GM12878 (cell line): Measurements from ENCODE around the gene CTNNA2. TPM values are rescaled to one million over a fixed set of nuclear protein-coding genes. Genes with fewer than 3 reads are reported as not detected.

ENCODE experiments used
- JUND ChIP-seq: IDR thresholded peaks from 2 replicates; pipeline ENCODE4 v1.6.1; 2012; ENCODE audit warnings: low read depth, mild to moderate bottlenecking, low read length, improper control_type of control experiment, moderate library complexity
- MXI1 ChIP-seq: fragments of 150-350 bp; IDR thresholded peaks from 2 replicates; pipeline ENCODE4 v1.6.1; 2011; ENCODE audit warnings: low read depth, mild to moderate bottlenecking, inconsistent platforms, low read length, improper control_type of control experiment
- POLR2AphosphoS2 ChIP-seq: IDR thresholded peaks from 2 replicates; pipeline ENCODE4 v1.6.1; 2011; ENCODE audit warnings: low read depth, mild to moderate bottlenecking, low read length, improper control_type of control experiment, moderate library complexity
- STAT1 ChIP-seq: fragments of 450-650 bp; conservative IDR thresholded peaks from 2 replicates; pipeline ENCODE4 v1.6.1; 2014; ENCODE audit warnings: antibody characterized with exemption, mild to moderate bottlenecking
- ZNF622 ChIP-seq: fragments of 450-650 bp; IDR thresholded peaks from 2 replicates; pipeline ENCODE4 v1.6.1; 2017; ENCODE audit warnings: mild to moderate bottlenecking, inconsistent platforms
- polyA plus RNA-seq, 11 experiments: library from polyadenylated mRNA; depleted of rRNA in 4 of 11; unstranded in 6 of 11; stranded (reverse) in 5 of 11; fragments of >200 nt; fragmentation: Nextera tagmentation in 4 of 11; fragmentation: Illumina TruSeq in 1 of 11; extraction: Ambion mirVana in 4 of 11; extraction: Trizol in 1 of 11; gene quantifications; 1 replicate in 1 of 11; 2 replicates in 10 of 11; pipeline versions ENCODE4 v1.2.1 to v1.2.3, GENCODE V29; 2011 to 2016; ENCODE audit warnings: inconsistent platforms in 2 of 11, missing spikeins in 2 of 11, low read depth in 1 of 11
- total RNA-seq, 4 experiments: library from RNA; depleted of rRNA in 3 of 4; stranded (reverse); fragments of >200 nt in 3 of 4; fragmentation: Illumina TruSeq in 1 of 4; extraction: Trizol in 1 of 4; gene quantifications; 2 replicates each; pipeline versions ENCODE4 v1.2.1 to v1.2.3, GENCODE V29; 2013 to 2021
- TF ChIP-seq, protein P1 (sequence below): IDR thresholded peaks from 2 replicates; pipeline ENCODE4 v1.6.1; 2012; ENCODE audit warnings: improper control_type of control experiment, low read depth, low read length; ENCODE audit not compliant: insufficient replicate concordance
- TF ChIP-seq, protein P2 (sequence below): fragments of 150-350 bp; IDR thresholded peaks from 2 replicates; pipeline ENCODE4 v1.6.1; 2016; ENCODE audit warnings: low read depth, low read length
- TF ChIP-seq, protein P3 (sequence below): fragments of 450-650 bp; formaldehyde crosslinking; IDR thresholded peaks from 2 replicates; pipeline ENCODE4 v1.4.0; 2020; ENCODE audit warnings: mild to moderate bottlenecking, moderate library complexity

CTNNA2 gene
- total and polyA plus RNA-seq, 10 of the 15 experiments (the other 5 are each of a cell fraction or from before 2014, with no cell fraction given) = 2.4 to 36.2 (median 6.6) TPM

DNA sequence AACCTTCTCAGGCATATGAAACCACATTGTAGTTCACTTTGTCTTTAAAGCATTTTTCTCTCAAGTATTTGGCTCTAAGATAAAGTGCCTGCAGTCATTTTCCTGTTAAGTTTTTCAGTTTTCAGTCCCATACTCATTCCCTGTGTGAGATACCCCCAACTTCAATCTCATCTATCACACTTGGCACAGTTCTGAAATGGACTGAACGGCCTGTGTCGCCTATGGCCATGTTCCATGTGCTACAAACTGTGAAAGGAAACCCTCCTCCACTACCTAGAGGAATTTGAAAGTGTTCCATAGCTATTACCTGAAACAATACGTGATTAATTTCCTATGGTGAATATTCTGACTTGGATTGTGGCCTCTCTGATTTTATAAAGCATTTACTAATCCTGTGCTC lies 319.1 kb downstream of the CTNNA2 start (continued):
- TF ChIP-seq, protein P1, sequence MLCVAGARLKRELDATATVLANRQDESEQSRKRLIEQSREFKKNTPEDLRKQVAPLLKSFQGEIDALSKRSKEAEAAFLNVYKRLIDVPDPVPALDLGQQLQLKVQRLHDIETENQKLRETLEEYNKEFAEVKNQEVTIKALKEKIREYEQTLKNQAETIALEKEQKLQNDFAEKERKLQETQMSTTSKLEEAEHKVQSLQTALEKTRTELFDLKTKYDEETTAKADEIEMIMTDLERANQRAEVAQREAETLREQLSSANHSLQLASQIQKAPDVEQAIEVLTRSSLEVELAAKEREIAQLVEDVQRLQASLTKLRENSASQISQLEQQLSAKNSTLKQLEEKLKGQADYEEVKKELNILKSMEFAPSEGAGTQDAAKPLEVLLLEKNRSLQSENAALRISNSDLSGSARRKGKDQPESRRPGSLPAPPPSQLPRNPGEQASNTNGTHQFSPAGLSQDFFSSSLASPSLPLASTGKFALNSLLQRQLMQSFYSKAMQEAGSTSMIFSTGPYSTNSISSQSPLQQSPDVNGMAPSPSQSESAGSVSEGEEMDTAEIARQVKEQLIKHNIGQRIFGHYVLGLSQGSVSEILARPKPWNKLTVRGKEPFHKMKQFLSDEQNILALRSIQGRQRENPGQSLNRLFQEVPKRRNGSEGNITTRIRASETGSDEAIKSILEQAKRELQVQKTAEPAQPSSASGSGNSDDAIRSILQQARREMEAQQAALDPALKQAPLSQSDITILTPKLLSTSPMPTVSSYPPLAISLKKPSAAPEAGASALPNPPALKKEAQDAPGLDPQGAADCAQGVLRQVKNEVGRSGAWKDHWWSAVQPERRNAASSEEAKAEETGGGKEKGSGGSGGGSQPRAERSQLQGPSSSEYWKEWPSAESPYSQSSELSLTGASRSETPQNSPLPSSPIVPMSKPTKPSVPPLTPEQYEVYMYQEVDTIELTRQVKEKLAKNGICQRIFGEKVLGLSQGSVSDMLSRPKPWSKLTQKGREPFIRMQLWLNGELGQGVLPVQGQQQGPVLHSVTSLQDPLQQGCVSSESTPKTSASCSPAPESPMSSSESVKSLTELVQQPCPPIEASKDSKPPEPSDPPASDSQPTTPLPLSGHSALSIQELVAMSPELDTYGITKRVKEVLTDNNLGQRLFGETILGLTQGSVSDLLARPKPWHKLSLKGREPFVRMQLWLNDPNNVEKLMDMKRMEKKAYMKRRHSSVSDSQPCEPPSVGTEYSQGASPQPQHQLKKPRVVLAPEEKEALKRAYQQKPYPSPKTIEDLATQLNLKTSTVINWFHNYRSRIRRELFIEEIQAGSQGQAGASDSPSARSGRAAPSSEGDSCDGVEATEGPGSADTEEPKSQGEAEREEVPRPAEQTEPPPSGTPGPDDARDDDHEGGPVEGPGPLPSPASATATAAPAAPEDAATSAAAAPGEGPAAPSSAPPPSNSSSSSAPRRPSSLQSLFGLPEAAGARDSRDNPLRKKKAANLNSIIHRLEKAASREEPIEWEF = no peak
- no peak for TF ChIP-seq JUND
- TF ChIP-seq ZNF622 = no peak
- TF ChIP-seq MXI1 = no peak
- TF ChIP-seq, protein P2, sequence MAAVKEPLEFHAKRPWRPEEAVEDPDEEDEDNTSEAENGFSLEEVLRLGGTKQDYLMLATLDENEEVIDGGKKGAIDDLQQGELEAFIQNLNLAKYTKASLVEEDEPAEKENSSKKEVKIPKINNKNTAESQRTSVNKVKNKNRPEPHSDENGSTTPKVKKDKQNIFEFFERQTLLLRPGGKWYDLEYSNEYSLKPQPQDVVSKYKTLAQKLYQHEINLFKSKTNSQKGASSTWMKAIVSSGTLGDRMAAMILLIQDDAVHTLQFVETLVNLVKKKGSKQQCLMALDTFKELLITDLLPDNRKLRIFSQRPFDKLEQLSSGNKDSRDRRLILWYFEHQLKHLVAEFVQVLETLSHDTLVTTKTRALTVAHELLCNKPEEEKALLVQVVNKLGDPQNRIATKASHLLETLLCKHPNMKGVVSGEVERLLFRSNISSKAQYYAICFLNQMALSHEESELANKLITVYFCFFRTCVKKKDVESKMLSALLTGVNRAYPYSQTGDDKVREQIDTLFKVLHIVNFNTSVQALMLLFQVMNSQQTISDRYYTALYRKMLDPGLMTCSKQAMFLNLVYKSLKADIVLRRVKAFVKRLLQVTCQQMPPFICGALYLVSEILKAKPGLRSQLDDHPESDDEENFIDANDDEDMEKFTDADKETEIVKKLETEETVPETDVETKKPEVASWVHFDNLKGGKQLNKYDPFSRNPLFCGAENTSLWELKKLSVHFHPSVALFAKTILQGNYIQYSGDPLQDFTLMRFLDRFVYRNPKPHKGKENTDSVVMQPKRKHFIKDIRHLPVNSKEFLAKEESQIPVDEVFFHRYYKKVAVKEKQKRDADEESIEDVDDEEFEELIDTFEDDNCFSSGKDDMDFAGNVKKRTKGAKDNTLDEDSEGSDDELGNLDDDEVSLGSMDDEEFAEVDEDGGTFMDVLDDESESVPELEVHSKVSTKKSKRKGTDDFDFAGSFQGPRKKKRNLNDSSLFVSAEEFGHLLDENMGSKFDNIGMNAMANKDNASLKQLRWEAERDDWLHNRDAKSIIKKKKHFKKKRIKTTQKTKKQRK = no peak
- TF ChIP-seq STAT1 = no peak
- TF ChIP-seq, protein P3, sequence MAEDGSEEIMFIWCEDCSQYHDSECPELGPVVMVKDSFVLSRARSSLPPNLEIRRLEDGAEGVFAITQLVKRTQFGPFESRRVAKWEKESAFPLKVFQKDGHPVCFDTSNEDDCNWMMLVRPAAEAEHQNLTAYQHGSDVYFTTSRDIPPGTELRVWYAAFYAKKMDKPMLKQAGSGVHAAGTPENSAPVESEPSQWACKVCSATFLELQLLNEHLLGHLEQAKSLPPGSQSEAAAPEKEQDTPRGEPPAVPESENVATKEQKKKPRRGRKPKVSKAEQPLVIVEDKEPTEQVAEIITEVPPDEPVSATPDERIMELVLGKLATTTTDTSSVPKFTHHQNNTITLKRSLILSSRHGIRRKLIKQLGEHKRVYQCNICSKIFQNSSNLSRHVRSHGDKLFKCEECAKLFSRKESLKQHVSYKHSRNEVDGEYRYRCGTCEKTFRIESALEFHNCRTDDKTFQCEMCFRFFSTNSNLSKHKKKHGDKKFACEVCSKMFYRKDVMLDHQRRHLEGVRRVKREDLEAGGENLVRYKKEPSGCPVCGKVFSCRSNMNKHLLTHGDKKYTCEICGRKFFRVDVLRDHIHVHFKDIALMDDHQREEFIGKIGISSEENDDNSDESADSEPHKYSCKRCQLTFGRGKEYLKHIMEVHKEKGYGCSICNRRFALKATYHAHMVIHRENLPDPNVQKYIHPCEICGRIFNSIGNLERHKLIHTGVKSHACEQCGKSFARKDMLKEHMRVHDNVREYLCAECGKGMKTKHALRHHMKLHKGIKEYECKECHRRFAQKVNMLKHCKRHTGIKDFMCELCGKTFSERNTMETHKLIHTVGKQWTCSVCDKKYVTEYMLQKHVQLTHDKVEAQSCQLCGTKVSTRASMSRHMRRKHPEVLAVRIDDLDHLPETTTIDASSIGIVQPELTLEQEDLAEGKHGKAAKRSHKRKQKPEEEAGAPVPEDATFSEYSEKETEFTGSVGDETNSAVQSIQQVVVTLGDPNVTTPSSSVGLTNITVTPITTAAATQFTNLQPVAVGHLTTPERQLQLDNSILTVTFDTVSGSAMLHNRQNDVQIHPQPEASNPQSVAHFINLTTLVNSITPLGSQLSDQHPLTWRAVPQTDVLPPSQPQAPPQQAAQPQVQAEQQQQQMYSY (CRISPR knock-in tag) = no peak
- TF ChIP-seq POLR2AphosphoS2 = no peak
- TF ChIP-seq, all 136 proteins: peak for 0
